KMS-11 (cell line): ENCODE data around the gene MED15.
"Not testable (repeated sequence)": the region's sequence is repeated elsewhere in the genome, so short reads cannot be mapped to it uniquely, and the experiment has no call there.

Source experiments
- H2AFZ ChIP-seq: fragments of 200-600 bp; sonication (generic); 2 replicates; pipeline ENCODE4 v1.6.1; 2016; ENCODE audit warnings: antibody characterized with exemption, mixed run types, low read depth
- H3K27ac ChIP-seq: fragments of 200-600 bp; sonication (generic); 2 replicates; pipeline ENCODE4 v1.6.1; 2016; ENCODE audit warnings: mild to moderate bottlenecking, mixed run types
- H3K27me3 ChIP-seq: fragments of 200-600 bp; sonication (generic); 2 replicates; pipeline ENCODE4 v1.6.1; 2017; ENCODE audit warnings: mild to moderate bottlenecking, low read depth, mixed run types, moderate library complexity; ENCODE audit not compliant: insufficient read depth
- H3K36me3 ChIP-seq: fragments of 200-600 bp; sonication (generic); 2 replicates; pipeline ENCODE4 v1.6.1; 2017; ENCODE audit warnings: mild to moderate bottlenecking, mixed run types; ENCODE audit not compliant: insufficient read depth
- H3K4me1 ChIP-seq: fragments of 200-600 bp; sonication (generic); 2 replicates; pipeline ENCODE4 v1.6.1; 2016; ENCODE audit warnings: mild to moderate bottlenecking, low read depth, mixed run types; ENCODE audit not compliant: poor library complexity, severe bottlenecking
- H3K4me2 ChIP-seq: fragments of 200-600 bp; sonication (generic); 2 replicates; pipeline ENCODE4 v1.7.0; 2016; ENCODE audit warnings: mild to moderate bottlenecking, mixed run types
- H3K4me3 ChIP-seq: fragments of 200-600 bp; sonication (generic); IDR thresholded peaks from 2 replicates; pipeline ENCODE4 v1.6.1; 2017; ENCODE audit warnings: low read depth, low read length, mixed read lengths; ENCODE audit not compliant: insufficient read depth
- H3K79me2 ChIP-seq: fragments of 200-600 bp; sonication (generic); 2 replicates; pipeline ENCODE4 v1.6.1; 2016; ENCODE audit warnings: low read depth, mixed run types; ENCODE audit not compliant: insufficient read depth
- H3K9ac ChIP-seq: fragments of 200-600 bp; sonication (generic); 2 replicates; pipeline ENCODE4 v1.6.1; 2016; ENCODE audit warnings: mild to moderate bottlenecking, mixed run types
- H4K20me1 ChIP-seq: fragments of 200-600 bp; sonication (generic); 2 replicates; pipeline ENCODE4 v1.6.1; 2016; ENCODE audit warnings: mild to moderate bottlenecking, mixed run types; ENCODE audit not compliant: insufficient read depth
- TF ChIP-seq, protein P1 (sequence below): fragments of 200-600 bp; sonication (generic); conservative IDR thresholded peaks from 2 replicates; pipeline ENCODE4 v1.6.1; 2017; ENCODE audit warnings: low read depth, mild to moderate bottlenecking, antibody characterized with exemption, low read length, moderate library complexity, mixed read lengths

MED15 gene

DNA sequence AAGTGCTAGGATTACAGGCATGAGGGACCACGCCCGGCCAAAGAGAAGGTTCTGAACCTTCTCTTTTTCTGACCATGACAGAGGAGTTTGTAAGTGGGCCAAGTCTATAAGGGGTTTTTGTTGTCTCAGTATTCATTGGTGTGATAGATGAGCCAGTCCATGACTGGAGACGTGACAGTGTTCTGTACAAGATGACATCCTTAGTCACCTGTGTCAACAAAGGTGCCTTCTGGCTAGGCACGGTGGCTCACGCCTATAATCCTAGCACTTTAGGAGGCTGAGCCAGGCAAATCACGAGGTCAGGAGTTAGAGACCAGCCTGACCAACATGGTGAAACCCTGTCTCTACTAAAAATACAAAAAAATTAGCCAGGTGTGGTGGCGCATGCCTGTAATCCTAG lies 7.6 kb upstream of the MED15 start:
- no peak overlapping the region for H3K4me2 ChIP-seq
- no peak overlapping the region for H3K27ac ChIP-seq

DNA sequence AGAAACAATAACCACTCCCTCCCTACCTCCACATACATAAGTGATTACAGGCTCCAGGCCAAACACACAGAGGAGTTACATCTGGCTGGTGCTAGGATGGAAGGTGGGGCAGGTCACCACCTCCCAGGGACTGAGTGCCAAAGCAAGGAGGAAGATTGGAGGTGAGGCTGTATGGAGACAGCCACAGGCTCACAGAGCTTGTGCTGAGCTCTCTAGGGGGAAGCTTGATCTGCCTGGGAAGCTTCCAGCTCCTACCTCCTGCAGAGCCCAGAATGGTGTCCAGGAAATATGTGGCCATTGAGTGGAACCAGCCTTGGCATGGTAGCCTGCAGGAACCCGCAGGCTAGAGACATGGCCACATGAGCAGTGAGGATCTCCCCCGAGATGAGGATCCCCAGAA lies 3.6 kb upstream of the MED15 start:
- H3K4me1 ChIP-seq, result peaks cover 7% of the 10 kb centered on the region
- TF ChIP-seq, protein P1, sequence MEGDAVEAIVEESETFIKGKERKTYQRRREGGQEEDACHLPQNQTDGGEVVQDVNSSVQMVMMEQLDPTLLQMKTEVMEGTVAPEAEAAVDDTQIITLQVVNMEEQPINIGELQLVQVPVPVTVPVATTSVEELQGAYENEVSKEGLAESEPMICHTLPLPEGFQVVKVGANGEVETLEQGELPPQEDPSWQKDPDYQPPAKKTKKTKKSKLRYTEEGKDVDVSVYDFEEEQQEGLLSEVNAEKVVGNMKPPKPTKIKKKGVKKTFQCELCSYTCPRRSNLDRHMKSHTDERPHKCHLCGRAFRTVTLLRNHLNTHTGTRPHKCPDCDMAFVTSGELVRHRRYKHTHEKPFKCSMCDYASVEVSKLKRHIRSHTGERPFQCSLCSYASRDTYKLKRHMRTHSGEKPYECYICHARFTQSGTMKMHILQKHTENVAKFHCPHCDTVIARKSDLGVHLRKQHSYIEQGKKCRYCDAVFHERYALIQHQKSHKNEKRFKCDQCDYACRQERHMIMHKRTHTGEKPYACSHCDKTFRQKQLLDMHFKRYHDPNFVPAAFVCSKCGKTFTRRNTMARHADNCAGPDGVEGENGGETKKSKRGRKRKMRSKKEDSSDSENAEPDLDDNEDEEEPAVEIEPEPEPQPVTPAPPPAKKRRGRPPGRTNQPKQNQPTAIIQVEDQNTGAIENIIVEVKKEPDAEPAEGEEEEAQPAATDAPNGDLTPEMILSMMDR, result no peak
- H3K79me2 ChIP-seq, result peaks cover 14% of the 10 kb centered on the region
- no peaks in the 10 kb centered on the region for H3K36me3 ChIP-seq
- no peak overlapping the region for H3K9ac ChIP-seq
- no peak overlapping the region for H3K4me3 ChIP-seq
- no peaks in the 10 kb centered on the region for H4K20me1 ChIP-seq
- H3K27ac ChIP-seq, result no peak overlapping the region
- H2AFZ ChIP-seq, result no peak overlapping the region
- no peaks in the 10 kb centered on the region for H3K27me3 ChIP-seq
- no peak overlapping the region for H3K4me2 ChIP-seq

More for the DNA sequence above, 7.6 kb upstream of the MED15 start:
- Histone ChIP-seq H4K20me1 (no peaks in the 10 kb centered on the region), H3K4me3 (no peak overlapping the region), H2AFZ (no peak overlapping the region), H3K27me3 (no peaks in the 10 kb centered on the region), H3K36me3 (no peaks in the 10 kb centered on the region), H3K9ac (no peak overlapping the region), H3K4me1 (peaks cover 8% of the 10 kb centered on the region), H3K79me2 (no peaks in the 10 kb centered on the region)
- TF ChIP-seq, protein P1, result no peak

DNA sequence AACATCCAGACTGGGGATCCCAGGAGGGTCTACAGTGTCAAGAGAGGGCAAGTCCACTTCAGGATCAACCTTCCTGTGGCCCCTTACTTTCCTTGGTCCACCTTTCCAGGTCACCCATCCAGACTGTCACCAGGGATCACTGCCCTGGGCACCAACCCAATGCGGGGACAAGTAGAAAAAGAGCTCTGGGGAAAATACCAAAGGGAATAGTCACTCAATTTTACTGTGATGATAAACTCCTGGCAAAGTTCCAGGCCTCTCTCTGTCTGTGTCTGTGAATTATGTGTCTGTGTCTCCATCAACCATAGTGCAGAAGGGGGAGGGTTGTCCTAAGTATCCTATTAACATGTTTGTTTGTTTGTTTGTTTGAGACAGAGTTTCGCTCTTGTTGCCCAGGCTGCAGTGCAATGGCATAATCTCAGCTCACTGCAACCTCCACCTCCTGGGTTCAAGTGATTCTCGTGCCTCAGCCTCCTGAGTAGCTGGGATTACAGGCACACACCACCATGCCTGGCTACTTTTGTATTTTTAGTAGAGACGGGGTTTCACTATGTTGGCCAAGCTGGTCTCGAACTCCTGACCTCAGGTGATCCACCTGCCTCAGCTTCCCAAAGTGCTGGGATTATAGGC lies 3.0 kb upstream of the MED15 start:
- not testable (repeated sequence) for H3K9ac ChIP-seq, H3K4me2 ChIP-seq

DNA sequence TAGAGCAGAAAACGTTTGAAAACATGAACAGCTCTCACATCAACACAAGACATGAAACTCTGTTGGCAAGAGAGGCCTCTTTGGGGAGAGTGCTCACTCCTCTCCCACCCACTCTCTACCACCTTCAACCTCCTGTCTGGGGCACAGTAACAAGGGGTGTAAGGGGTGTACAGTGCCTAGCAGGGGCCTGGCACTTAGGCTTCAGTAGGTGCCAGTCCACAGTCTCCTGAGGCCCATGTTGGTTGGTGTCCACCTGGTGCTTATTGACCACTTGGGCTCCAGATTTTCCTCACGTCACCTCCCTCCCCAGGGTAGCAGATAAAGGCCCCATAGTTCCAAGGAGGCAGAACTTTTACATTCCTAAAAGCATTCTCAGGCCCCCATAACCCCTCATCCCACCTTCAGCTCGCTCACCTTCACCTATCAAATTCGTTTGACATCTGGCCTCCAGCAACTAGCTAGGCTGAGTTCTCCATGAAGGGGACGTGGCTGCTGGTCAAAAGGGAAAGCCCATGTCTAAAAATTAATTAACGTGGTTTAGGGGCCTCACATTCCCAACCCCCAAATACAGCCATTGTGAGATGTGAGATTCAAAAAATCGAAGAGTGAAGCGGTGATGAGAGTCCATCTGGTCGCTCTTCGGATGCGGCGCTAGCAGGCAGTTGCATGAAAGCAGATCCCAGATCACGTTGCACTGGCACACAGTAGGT lies 712 bp upstream of the MED15 start:
- H3K36me3 ChIP-seq, result no peaks in the 10 kb centered on the region

More for the DNA sequence above, 3.0 kb upstream of the MED15 start:
- Histone ChIP-seq H3K4me1 (peaks cover 13% of the 10 kb centered on the region), H3K79me2 (peaks cover 20% of the 10 kb centered on the region)
- H3K36me3 ChIP-seq, H3K4me3 ChIP-seq, H4K20me1 ChIP-seq, H3K27me3 ChIP-seq, H2AFZ ChIP-seq, H3K27ac ChIP-seq: not testable (repeated sequence)

DNA sequence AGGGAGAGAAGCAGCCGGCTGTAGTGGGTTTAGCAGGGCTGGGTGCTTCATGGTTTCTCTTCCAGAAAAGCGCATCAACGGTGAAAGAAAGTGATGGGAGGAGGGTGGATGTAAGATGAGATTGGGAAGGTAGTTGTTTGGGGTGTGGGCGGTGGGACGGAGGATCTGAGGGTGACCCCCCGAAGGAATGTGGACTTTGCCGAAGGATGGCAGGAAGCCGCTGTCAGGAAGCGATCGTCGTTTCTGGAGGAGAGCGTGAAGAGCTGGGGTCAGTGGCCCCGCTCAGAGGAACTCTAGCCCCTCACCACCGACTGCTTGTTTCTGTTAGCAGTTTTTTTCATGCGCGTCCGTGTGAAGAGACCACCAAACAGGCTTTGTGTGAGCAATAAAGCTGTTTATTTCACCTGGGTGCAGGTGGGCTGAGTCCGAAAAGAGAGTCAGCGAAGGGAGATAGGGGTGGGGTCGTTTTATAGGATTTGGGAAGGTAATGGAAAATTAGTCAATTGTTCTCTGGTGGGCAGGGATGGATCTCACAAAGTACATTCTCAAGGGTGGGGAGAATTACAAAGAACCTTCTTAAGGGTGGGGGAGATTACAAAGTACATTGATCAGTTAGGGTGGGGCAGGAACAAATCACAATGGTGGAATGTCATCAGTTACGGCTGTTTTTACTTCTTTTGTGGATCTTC lies 801 bp downstream of the MED15 start:
- Histone ChIP-seq H2AFZ (peak overlapping the region; percentile 75), H3K4me1 (peaks cover 34% of the 10 kb centered on the region), H3K79me2 (peaks cover 56% of the 10 kb centered on the region), H3K4me2 (peak overlapping the region; percentile 99), H3K27ac (peak overlapping the region; percentile 59), H3K9ac (peak overlapping the region; percentile 88)
- not testable (repeated sequence) for H3K27me3 ChIP-seq, H3K36me3 ChIP-seq, H3K4me3 ChIP-seq, H4K20me1 ChIP-seq

More for the DNA sequence above, 712 bp upstream of the MED15 start:
- peaks cover 34% of the 10 kb centered on the region for H3K4me1 ChIP-seq
- H3K27me3 ChIP-seq, result no peaks in the 10 kb centered on the region
- peak overlapping the region; percentile 75 for H2AFZ ChIP-seq
- H3K9ac ChIP-seq, result peak overlapping the region; percentile 88; the same call in 1 of the 2 replicates
- H3K27ac ChIP-seq, result no peak overlapping the region
- no peaks in the 10 kb centered on the region; the same call in 1 of the 2 replicates for H4K20me1 ChIP-seq
- peaks cover 42% of the 10 kb centered on the region for H3K79me2 ChIP-seq
- no peak overlapping the region for H3K4me3 ChIP-seq
- TF ChIP-seq, protein P1, result no peak
- peak overlapping the region; percentile 50; the same call in 1 of the 2 replicates for H3K4me2 ChIP-seq
